ENCODE measurements around the gene SEC23B. TPM values are rescaled to one million over a fixed set of nuclear protein-coding genes. Genes with fewer than 3 reads are reported as not detected.

SEC23B gene
- total RNA-seq, 1 experiment from 2014 or later: 85.8 TPM

DNA sequence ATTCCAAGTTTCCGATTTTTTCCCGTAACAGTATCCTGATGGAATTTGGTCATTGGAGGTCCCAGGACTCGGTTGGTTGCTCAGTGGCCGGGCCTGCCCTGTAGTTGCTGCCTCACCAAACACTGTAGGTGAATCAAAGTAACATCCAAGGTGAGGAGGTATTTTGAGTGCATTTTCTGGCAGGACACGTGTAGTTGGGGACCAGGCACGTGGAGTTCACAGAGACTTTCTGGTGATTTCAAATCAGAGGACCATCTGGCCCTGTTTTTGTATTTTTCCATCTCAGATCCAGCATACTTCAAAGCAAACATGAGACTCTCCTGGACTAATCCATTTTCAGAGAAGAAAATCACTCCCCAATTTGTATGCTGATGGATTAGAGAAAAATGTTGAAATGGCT, 70.2 kb downstream of the SEC23B start:
- no peak overlapping the region for H3K9ac ChIP-seq (ENCODE audit: low read length)
- no peaks in the 10 kb centered on the region for H3K4me1 ChIP-seq (ENCODE audit: control insufficient read depth in 1 of 2, insufficient read depth in 2 of 2, low read length in 2 of 2)
- H4K20me1 ChIP-seq (ENCODE audit: insufficient read depth): no peaks in the 10 kb centered on the region
- no peak overlapping the region for H3K4me2 ChIP-seq (ENCODE audit: low read length)
- no peaks in the 10 kb centered on the region for H3K9me3 ChIP-seq (ENCODE audit: control insufficient read depth in 1 of 2, insufficient read depth in 1 of 2, low read depth in 1 of 2, low read length in 2 of 2)
- H3K79me2 ChIP-seq (ENCODE audit: insufficient read depth, low read length): no peaks in the 10 kb centered on the region
- no peak for TF ChIP-seq EZH2 (IDR thresholded peaks at IDR 0.05)
- TF ChIP-seq ZNF274 (IDR thresholded peaks at IDR 0.05; ENCODE audit: low read depth, low read length): no peak
- TF ChIP-seq ZFX (IDR thresholded peaks at IDR 0.05): no peak
- no peak for TF ChIP-seq POLR2AphosphoS5 (IDR thresholded peaks at IDR 0.05; ENCODE audit: low read depth, low read length)
- TF ChIP-seq, protein P1, sequence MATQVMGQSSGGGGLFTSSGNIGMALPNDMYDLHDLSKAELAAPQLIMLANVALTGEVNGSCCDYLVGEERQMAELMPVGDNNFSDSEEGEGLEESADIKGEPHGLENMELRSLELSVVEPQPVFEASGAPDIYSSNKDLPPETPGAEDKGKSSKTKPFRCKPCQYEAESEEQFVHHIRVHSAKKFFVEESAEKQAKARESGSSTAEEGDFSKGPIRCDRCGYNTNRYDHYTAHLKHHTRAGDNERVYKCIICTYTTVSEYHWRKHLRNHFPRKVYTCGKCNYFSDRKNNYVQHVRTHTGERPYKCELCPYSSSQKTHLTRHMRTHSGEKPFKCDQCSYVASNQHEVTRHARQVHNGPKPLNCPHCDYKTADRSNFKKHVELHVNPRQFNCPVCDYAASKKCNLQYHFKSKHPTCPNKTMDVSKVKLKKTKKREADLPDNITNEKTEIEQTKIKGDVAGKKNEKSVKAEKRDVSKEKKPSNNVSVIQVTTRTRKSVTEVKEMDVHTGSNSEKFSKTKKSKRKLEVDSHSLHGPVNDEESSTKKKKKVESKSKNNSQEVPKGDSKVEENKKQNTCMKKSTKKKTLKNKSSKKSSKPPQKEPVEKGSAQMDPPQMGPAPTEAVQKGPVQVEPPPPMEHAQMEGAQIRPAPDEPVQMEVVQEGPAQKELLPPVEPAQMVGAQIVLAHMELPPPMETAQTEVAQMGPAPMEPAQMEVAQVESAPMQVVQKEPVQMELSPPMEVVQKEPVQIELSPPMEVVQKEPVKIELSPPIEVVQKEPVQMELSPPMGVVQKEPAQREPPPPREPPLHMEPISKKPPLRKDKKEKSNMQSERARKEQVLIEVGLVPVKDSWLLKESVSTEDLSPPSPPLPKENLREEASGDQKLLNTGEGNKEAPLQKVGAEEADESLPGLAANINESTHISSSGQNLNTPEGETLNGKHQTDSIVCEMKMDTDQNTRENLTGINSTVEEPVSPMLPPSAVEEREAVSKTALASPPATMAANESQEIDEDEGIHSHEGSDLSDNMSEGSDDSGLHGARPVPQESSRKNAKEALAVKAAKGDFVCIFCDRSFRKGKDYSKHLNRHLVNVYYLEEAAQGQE (IDR thresholded peaks at IDR 0.05; ENCODE audit: low read depth): no peak
- TF ChIP-seq POLR2A (IDR thresholded peaks at IDR 0.05; ENCODE audit: borderline replicate concordance, extremely low read depth, insufficient read depth, insufficient read length): no peak
- no peak for TF ChIP-seq JUND (IDR thresholded peaks at IDR 0.05)
- TF ChIP-seq, protein P2, sequence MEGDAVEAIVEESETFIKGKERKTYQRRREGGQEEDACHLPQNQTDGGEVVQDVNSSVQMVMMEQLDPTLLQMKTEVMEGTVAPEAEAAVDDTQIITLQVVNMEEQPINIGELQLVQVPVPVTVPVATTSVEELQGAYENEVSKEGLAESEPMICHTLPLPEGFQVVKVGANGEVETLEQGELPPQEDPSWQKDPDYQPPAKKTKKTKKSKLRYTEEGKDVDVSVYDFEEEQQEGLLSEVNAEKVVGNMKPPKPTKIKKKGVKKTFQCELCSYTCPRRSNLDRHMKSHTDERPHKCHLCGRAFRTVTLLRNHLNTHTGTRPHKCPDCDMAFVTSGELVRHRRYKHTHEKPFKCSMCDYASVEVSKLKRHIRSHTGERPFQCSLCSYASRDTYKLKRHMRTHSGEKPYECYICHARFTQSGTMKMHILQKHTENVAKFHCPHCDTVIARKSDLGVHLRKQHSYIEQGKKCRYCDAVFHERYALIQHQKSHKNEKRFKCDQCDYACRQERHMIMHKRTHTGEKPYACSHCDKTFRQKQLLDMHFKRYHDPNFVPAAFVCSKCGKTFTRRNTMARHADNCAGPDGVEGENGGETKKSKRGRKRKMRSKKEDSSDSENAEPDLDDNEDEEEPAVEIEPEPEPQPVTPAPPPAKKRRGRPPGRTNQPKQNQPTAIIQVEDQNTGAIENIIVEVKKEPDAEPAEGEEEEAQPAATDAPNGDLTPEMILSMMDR (IDR thresholded peaks at IDR 0.05 in 2 of 3, conservative IDR thresholded peaks at IDR 0.05 in 1 of 3; ENCODE audit: borderline replicate concordance in 1 of 3, insufficient read depth in 1 of 3, low read depth in 2 of 3, low read length in 2 of 3): no peak
- no peak for TF ChIP-seq EGR1 (IDR thresholded peaks at IDR 0.05; ENCODE audit: low read depth)
- TF ChIP-seq SIN3A (IDR thresholded peaks at IDR 0.05; ENCODE audit: low read depth): no peak
- no peak for TF ChIP-seq TCF7L2 (IDR thresholded peaks at IDR 0.05; ENCODE audit: borderline replicate concordance, extremely low read depth, insufficient read depth, insufficient read length)
- TF ChIP-seq, protein P3, sequence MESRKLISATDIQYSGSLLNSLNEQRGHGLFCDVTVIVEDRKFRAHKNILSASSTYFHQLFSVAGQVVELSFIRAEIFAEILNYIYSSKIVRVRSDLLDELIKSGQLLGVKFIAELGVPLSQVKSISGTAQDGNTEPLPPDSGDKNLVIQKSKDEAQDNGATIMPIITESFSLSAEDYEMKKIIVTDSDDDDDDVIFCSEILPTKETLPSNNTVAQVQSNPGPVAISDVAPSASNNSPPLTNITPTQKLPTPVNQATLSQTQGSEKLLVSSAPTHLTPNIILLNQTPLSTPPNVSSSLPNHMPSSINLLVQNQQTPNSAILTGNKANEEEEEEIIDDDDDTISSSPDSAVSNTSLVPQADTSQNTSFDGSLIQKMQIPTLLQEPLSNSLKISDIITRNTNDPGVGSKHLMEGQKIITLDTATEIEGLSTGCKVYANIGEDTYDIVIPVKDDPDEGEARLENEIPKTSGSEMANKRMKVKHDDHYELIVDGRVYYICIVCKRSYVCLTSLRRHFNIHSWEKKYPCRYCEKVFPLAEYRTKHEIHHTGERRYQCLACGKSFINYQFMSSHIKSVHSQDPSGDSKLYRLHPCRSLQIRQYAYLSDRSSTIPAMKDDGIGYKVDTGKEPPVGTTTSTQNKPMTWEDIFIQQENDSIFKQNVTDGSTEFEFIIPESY (IDR thresholded peaks at IDR 0.05; ENCODE audit: extremely low read depth, insufficient replicate concordance, low read length): no peak
- no peak for TF ChIP-seq SP1 (IDR thresholded peaks at IDR 0.05; ENCODE audit: low read depth)
- TF ChIP-seq YY1 (IDR thresholded peaks at IDR 0.05; ENCODE audit: extremely low read depth, insufficient replicate concordance, low read depth, low read length): no peak
- no peak for TF ChIP-seq SRF (IDR thresholded peaks at IDR 0.05; ENCODE audit: low read depth)
- TF ChIP-seq, protein P4, sequence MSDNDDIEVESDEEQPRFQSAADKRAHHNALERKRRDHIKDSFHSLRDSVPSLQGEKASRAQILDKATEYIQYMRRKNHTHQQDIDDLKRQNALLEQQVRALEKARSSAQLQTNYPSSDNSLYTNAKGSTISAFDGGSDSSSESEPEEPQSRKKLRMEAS (IDR thresholded peaks at IDR 0.05): no peak
- TF ChIP-seq FOSL1 (IDR thresholded peaks at IDR 0.05; ENCODE audit: low read depth): no peak
- TF ChIP-seq EZH2phosphoT487 (IDR thresholded peaks at IDR 0.05; ENCODE audit: borderline replicate concordance): no peak
- no peak for TF ChIP-seq CBX3 (IDR thresholded peaks at IDR 0.05; ENCODE audit: low read depth)
- no peaks in the 10 kb centered on the region for H3K27me3 ChIP-seq (ENCODE audit: insufficient read depth, low read length)
- H3K36me3 ChIP-seq (ENCODE audit: control insufficient read depth in 1 of 2, insufficient read depth in 2 of 2, low read length in 2 of 2): no peaks in the 10 kb centered on the region
- RAD21 ChIA-PET (ENCODE audit: low non-redundant PET in 1 of 2, low total read pairs in 2 of 2, uncharacterized antibody in 2 of 2, unreplicated experiment in 2 of 2): no interaction called here
- H2AFZ ChIP-seq (ENCODE audit: low read depth, low read length, poor library complexity, severe bottlenecking): no peak overlapping the region
- H3K9me2 ChIP-seq (ENCODE audit: insufficient read depth): no peaks in the 10 kb centered on the region
- ATAC-seq (no peak), DNase-seq (ENCODE audit: low read depth, low spot score) (no peak)
- no TSS peak for BruUV-seq (replicated peaks)
- CTCF ChIA-PET: no interaction called here
- no peak overlapping the region for H3K4me3 ChIP-seq (replicated peaks in 1 of 2; ENCODE audit: low read depth in 1 of 2, low read length in 2 of 2)
- no peak overlapping the region for H3K27ac ChIP-seq (ENCODE audit: low read depth, low read length)
- intact Hi-C loops (cut with micrococcal nuclease): no loop called here
- POLR2A ChIA-PET: no interaction called here
